Fibroblast of skin of right quadriceps (primary cell): ENCODE data around the gene AMBP.

Experiments used
- DNase-seq: peaks from one replicate; pipeline ENCODE4 v3.0.0-alpha.2; 2013

AMBP gene

GRCh38 chr9:114071197-114071795 lies 6.8 kb downstream of the AMBP start:
- no peak for DNase-seq

GRCh38 chr9:114070188-114071103 lies 7.7 kb downstream of the AMBP start:
- no peak for DNase-seq

- no peak for DNase-seq
These were observed 8.5 kb downstream of the AMBP start for GRCh38 chr9:114069476-114070187.

DNA sequence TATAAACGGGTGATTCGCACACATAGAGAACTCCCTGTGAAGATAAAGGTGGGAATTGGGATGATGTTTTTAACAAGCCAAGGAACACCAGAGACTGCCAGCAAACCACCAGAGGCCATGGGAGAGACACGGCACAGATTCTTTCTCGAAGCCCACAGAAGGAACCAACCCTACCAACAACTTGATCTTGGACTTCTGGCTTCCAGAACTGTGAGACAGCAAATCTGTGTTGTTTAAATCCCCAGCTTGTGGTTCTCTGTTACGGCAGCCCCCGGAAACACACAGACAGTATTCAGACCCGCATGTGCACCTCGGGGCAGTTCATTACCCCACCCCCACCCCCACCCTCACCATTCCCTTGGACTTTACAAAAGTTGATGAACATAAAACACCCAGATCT lies 12.8 kb downstream of the AMBP start:
- no peak for DNase-seq

- DNase-seq, result no peak
These were observed 16.1 kb downstream of the AMBP start for GRCh38 chr9:114061830-114062474.

DNA sequence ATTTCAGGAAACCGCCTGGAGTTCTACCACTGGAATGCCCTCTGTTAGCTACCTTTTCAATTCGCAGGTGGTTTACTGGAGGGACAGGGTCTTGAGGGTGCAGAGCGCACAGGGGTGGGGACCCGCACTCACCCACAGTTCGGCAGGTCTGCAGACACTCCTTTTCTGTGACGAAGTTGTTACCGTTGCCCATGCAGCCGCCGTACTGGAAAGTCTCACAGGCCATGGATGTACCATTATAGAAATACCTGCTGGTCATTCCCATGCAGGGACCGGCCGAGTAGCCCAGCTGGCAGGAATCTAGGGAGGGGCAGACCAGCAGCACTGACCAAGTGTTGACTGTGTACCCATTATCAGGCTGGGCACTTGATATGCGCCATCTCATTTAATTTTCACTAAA lies 16.8 kb downstream of the AMBP start:
- DNase-seq, result no peak

DNA sequence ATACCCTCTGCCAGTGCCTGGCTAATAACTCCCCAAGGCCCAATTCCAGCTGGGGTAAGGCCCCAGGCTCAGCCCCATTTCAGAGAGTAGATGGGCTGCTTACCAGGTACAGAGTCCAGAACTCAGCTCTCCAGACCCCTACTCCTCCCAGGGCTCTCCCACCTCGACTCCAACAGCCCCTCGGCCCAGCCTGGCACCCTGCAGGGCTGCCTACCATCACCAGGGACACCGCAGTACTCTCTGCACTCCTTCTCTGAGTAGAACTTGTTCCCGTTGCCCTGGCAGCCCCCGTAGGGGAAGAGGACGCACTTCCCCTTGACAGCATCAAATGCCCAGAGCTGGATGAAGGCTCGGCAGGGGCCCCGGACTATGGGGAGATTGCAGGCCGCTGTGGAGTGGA lies 17.4 kb downstream of the AMBP start:
- DNase-seq, result no peak

DNA sequence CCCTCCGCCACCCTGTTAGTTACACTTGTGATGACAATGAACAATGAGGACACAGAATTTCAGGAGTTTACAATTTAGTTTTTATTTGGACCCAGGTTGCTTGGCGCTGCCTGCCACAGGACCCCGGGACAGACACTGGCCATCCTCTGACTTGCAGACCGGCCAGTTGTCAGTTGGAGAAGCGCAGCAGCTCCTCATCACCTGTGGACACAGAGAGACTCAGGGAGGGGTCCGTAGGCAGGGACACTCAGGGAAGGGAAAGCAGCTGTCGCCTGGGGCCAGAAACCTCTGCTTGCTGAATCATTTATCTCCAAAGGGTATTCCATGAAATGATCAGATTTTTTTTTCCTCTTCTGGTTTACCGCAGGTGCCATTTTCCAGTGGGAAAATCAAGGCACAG lies 18.0 kb downstream of the AMBP start:
- DNase-seq, result no peak

DNA sequence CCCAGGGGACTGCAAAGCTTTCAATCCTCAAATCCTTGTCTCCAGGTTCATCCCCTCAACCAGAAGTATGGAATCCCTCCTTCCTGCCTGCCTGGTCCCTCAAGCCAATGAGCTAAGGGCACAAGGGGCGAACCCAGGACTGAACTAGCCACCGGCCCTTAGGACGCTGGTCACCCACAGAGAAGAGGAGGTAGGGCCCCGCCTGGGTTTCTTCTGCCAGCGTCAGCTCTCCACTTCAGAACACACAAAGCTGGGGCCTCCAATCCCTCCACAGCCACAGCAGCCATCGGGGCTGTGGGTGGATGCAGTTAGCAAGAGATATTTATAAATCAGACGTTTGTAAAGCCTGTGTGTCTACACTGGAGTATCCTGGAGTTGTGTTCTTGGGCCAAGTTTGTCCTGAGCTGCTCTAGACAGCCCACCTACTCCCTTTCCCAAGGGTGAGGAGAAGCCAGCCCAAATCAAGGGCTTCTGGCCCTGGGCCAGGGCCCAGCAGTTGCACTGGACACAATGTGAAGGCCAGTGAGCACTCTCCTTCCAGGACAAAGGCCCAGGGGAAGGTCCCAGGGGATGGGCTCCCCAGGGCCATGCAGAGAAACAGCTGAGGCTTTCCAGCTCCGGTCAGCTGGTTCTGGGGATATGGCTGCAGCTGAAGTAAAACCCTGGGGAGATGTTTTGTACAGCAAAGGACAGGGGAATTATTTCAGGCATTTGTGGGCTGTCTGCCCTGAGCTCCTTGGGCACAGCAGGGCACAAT lies 18.9 kb downstream of the AMBP start:
- DNase-seq, result no peak

DNA sequence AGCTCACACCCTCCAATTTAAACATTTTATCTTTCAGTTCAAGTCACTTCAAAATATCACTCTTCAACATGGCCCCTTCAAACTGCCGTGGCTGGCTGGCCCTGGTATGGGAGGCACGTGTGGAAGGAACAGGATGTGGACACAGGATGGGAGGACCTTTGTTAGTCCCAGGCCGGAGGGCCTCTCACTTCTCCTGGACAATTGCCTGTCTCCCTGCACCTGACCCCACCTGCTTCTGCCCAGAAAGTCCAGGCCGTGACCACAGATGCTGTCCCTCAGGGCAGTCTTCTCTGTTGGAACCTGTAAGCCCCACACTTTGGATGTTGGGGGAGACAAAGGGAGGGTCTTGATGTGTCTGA lies 19.4 kb downstream of the AMBP start:
- no peak for DNase-seq

DNA sequence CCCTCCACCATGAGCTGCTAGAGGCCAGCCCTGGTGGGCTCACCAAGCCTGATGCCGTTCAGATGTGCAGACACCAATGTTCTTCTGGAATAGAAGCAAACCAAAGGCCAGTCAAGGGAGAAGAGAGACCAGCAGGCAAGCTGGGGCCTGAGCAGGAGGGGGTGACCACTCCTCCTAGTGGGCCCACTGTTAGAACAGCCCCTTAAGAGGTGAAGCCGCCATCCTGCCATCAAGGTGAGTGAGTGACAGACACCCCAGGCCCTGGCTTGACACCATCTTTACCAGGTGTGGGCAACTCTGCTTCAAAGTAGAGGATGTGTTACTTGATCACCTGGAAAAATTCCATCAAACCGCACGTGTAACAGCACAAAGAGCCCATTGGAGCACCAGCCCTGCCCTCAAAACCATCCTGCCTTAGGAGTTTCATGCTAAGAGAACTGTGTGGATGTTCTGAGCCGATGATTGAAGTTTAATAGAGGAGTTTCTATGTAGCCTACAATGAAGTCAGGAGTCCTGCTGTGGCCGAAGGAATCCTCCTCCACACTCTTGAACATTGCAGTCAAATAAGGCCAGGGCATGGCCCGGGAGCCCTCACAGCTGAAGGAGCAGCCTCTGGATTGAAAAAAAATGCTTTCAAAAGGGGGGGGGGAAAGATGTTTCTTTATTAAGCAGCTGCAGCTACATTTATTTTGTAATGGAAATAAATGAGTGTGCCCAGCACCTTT lies 20.8 kb downstream of the AMBP start:
- no peak for DNase-seq

GRCh38 chr9:114056527-114056926 lies 21.6 kb downstream of the AMBP start:
- no peak for DNase-seq

GRCh38 chr9:114055894-114056293 lies 22.2 kb downstream of the AMBP start:
- no peak for DNase-seq

- DNase-seq, result no peak
These were observed 23.0 kb downstream of the AMBP start for GRCh38 chr9:114055061-114055460.

DNA sequence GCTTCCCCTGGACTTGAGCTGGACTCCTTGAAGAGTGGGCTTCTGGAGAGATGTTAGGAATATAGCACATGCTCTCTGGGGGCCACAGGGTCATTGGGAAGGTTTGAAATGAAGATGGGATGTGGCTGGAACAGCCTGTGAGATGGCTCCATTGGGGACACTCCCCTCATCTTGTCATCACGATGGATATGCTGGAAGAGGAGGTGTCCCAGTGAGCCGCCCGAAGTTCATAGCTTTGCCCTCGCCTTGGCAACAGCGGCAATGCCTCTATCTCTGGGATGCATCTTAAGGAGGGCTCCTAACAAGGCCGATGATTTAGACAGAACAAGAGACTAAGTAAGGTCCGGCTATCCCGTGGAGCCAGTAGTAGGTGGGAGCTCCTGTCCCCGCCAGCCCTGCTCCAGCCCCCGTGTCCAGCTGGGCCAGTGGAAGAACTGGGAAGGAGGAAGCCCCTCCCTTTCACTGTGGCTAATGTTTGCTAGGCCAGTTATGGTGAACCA lies 23.9 kb downstream of the AMBP start:
- DNase-seq, result no peak

- no peak for DNase-seq
These were observed 24.7 kb downstream of the AMBP start for GRCh38 chr9:114053246-114054005.

GRCh38 chr9:114051706-114052105 lies 26.4 kb downstream of the AMBP start:
- DNase-seq, result no peak

DNA sequence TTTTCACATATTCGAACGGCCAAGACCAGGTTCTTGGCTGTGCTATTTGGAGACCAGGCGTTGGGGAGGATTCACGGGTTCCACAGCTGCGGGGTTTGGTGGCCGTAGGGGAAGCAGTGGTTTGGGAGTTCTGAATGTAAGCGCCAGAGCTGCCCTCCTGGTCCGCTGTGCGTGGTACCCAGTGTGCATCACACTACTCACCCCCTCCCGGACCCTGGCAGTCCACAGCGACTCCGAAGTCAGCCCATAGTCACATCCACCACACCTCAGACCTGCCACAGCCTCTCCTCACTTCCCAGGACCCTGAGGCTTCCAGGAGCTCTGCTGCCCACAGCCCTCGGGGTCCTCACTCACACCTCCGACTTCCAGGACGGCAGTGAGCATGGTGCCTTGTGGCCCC lies 26.8 kb downstream of the AMBP start:
- no peak for DNase-seq

GRCh38 chr9:114050646-114051045 lies 27.5 kb downstream of the AMBP start:
- DNase-seq, result no peak

- DNase-seq, result no peak
These were observed 27.9 kb downstream of the AMBP start for GRCh38 chr9:114050226-114050568.
